ENCODE measurements around the gene KCNMA1. TPM values are rescaled to one million over a fixed set of nuclear protein-coding genes. Genes with fewer than 3 reads are reported as not detected.

The KCNMA1 gene
- total RNA-seq, 1 donor from 2014 or later: 15.8 TPM

DNA sequence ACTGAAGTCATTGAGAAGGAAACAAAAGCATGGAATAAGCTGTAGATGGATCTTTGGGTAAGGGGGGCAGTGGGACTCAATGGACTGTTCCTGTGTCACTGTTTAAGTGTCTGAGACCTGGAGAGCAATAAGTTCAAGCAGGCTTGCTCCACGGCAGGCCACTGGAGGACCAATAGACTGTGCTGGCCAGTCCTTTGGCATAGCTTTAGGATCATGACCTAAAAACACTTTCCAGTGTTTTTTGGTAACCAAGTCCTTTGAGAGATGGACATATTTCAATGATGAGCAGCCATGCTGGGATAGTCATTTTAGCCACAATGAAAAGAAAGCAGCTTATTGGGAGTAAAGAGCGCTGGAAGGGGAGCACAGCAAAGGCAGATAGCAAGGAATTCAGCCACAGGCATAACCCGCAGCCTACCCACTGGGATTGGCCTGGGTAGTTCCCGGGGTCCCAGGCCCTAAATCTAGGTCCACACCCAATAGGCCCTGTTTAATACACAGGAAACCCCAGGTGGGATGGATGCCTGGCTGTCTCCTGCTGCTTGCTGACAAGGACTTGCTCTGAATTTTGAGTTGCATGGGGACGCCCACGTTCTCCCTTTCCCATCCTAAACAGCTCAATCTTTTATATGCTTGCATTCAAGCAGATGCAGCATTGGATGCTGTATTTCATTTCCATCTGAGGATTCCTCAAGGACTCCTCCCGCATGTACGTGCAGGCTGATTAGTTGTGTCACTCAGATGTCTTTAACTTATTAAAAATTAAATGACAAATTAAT lies 727.2 kb downstream of the KCNMA1 start:
- TF ChIP-seq, protein P1, sequence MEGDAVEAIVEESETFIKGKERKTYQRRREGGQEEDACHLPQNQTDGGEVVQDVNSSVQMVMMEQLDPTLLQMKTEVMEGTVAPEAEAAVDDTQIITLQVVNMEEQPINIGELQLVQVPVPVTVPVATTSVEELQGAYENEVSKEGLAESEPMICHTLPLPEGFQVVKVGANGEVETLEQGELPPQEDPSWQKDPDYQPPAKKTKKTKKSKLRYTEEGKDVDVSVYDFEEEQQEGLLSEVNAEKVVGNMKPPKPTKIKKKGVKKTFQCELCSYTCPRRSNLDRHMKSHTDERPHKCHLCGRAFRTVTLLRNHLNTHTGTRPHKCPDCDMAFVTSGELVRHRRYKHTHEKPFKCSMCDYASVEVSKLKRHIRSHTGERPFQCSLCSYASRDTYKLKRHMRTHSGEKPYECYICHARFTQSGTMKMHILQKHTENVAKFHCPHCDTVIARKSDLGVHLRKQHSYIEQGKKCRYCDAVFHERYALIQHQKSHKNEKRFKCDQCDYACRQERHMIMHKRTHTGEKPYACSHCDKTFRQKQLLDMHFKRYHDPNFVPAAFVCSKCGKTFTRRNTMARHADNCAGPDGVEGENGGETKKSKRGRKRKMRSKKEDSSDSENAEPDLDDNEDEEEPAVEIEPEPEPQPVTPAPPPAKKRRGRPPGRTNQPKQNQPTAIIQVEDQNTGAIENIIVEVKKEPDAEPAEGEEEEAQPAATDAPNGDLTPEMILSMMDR (IDR thresholded peaks at IDR 0.05; ENCODE audit: insufficient read depth, low read length, severe bottlenecking): no peak
- no peak for DNase-seq (ENCODE audit: low read depth)
- Histone ChIP-seq H3K36me3 (ENCODE audit: control insufficient read depth, insufficient read depth, low read length) (no peaks in the 10 kb centered on the region), H3K4me3 (ENCODE audit: low read depth, low read length) (no peak overlapping the region), H3K27me3 (ENCODE audit: control insufficient read depth, insufficient read depth, low read length) (no peaks in the 10 kb centered on the region)
- FAIRE-seq: no peak

DNA sequence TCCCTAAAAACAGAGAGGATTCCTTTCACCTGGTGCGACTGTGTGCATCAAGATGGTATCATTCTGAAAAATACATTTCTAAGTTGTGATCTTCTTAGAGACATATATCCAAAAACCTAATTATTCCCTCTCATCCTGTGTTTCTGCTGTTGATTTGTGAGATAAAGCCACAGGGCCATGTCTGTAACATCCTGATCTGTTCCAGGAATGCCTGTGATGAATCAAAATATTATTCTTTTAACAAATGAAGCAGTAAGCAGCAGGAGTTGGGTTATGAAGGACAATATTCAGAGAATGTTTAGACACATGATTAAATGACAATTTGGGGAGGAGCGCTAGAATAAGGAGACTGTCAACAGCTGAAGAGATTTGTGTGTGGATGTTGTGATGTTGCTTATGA lies 731.4 kb downstream of the KCNMA1 start:
- DNase-seq (ENCODE audit: low read depth): no peak
- no peaks in the 10 kb centered on the region for H3K27me3 ChIP-seq (ENCODE audit: control insufficient read depth, insufficient read depth, low read length)

DNA sequence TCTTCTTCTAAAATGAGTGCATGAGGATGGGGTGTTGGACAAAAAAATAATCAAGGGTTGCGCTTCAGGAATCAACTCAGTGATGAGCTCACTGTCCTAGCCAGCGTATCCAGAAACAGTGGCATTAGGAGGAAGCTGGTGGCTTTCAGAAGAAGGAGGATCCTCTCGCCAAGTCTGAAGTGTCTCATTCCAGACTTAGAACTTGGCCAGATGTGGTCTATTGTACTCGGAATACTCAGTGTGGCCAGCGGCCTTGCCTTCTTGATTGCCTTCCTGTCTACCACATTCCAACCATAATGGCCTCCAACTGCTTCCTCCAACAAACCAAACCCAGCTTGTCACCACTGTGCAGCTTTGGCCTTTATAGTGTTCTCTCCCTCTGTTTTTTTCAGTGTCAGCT lies 732.4 kb downstream of the KCNMA1 start:
- no peak for FAIRE-seq
- TF ChIP-seq, protein P1 (IDR thresholded peaks at IDR 0.05; ENCODE audit: insufficient read depth, low read length, severe bottlenecking): no peak
- Histone ChIP-seq H3K27me3 (ENCODE audit: control insufficient read depth, insufficient read depth, low read length) (no peaks in the 10 kb centered on the region), H3K36me3 (ENCODE audit: control insufficient read depth, insufficient read depth, low read length) (no peaks in the 10 kb centered on the region), H3K4me3 (ENCODE audit: low read depth, low read length) (no peak overlapping the region)
- DNase-seq (ENCODE audit: low read depth): no peak

More for the DNA sequence above, 731.4 kb downstream of the KCNMA1 start:
- H3K4me3 ChIP-seq (ENCODE audit: low read depth, low read length): no peak overlapping the region
- TF ChIP-seq, protein P1 (IDR thresholded peaks at IDR 0.05; ENCODE audit: insufficient read depth, low read length, severe bottlenecking): no peak
- FAIRE-seq: no peak
- no peaks in the 10 kb centered on the region for H3K36me3 ChIP-seq (ENCODE audit: control insufficient read depth, insufficient read depth, low read length)

DNA sequence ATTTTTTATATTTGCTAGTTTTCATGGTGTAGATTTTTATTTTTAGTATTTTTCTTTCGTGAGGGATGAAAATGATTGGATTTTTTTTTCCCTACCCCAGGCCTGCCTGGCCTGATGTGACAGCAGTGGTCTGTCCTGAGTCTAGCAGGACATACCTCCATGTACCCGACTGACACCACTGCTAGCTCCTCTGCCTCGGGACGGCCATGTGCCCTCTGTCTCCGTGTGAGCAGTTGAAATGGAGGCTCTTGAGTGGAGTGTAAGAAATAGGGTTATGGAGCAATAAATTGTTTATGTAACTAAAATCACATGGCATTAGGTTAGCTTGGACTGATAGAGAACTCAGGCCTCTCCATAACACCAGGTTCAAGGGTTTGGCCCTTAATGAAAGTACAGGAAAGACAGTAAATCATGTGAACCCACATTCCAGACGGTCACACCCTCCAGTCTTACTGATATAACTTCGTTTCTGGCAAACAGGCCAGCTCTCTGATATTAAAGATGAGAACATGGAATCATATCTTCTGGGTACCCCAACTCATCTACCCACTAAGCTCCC lies 734.1 kb downstream of the KCNMA1 start:
- Histone ChIP-seq H3K4me3 (ENCODE audit: low read depth, low read length) (no peak overlapping the region), H3K36me3 (ENCODE audit: control insufficient read depth, insufficient read depth, low read length) (no peaks in the 10 kb centered on the region), H3K27me3 (ENCODE audit: control insufficient read depth, insufficient read depth, low read length) (no peaks in the 10 kb centered on the region)
- TF ChIP-seq, protein P1 (IDR thresholded peaks at IDR 0.05; ENCODE audit: insufficient read depth, low read length, severe bottlenecking): no peak
- no peak for DNase-seq (ENCODE audit: low read depth)
- FAIRE-seq: no peak

DNA sequence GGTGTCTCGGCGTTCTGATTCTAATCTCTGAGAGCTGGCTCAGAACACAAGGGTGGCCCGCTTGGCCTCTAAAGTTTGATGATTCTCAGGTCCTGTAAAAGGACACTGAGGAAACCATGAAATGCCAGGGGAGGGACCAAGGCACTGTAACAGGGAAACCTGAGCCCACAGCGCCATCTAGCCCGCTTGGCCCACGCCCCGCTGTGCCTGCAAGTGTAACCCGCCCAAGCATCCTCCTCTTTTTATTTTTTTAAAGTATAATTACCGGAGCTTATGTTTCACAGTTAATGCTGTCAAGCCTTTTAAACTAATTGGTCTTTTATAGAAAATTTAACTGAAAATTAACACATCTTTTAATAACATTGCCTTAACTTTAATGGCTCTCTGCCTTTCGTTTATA lies 734.7 kb downstream of the KCNMA1 start:
- DNase-seq (ENCODE audit: low read depth): peak; percentile 20
- TF ChIP-seq, protein P1 (IDR thresholded peaks at IDR 0.05; ENCODE audit: insufficient read depth, low read length, severe bottlenecking): peak; percentile 52

More for the DNA sequence above, 734.7 kb downstream of the KCNMA1 start:
- no peak overlapping the region for H3K4me3 ChIP-seq (ENCODE audit: low read depth, low read length)
- FAIRE-seq: no peak
- H3K27me3 ChIP-seq (ENCODE audit: control insufficient read depth, insufficient read depth, low read length): no peaks in the 10 kb centered on the region
- H3K36me3 ChIP-seq (ENCODE audit: control insufficient read depth, insufficient read depth, low read length): no peaks in the 10 kb centered on the region

Data from bronchial epithelial cell (primary cell).